GM18867 (cell line): Measurements from ENCODE around the gene LCN12.

Experiments used
- ATAC-seq: cut with Tn5 transposase; IDR thresholded peaks from one replicate; pipeline ENCODE4 v1.9.1; 2021; ENCODE audit warnings: mild to moderate bottlenecking, moderate library complexity; ENCODE audit not compliant: unreplicated experiment

The LCN12 gene

DNA sequence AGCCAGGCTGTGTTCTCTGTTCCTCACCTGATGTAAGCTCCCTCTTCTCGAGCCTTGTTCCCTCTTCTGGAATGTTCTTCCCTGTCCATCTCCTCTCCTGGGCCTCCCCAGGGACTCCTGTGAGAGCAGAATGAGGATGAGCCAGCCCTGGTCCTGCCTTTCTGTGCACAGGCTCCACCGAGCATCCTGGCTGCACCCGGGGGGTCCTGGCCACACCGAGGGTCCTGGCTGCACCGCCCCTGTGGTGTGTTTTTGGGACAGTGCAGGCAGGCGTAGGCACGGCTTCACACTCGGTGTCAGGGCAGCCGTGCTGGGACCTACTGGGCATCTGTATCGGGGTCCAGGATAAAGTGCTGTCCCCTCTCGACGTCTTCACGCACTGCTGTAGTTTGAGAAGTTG lies 25.3 kb upstream of the LCN12 start:
- ATAC-seq = no peak

DNA sequence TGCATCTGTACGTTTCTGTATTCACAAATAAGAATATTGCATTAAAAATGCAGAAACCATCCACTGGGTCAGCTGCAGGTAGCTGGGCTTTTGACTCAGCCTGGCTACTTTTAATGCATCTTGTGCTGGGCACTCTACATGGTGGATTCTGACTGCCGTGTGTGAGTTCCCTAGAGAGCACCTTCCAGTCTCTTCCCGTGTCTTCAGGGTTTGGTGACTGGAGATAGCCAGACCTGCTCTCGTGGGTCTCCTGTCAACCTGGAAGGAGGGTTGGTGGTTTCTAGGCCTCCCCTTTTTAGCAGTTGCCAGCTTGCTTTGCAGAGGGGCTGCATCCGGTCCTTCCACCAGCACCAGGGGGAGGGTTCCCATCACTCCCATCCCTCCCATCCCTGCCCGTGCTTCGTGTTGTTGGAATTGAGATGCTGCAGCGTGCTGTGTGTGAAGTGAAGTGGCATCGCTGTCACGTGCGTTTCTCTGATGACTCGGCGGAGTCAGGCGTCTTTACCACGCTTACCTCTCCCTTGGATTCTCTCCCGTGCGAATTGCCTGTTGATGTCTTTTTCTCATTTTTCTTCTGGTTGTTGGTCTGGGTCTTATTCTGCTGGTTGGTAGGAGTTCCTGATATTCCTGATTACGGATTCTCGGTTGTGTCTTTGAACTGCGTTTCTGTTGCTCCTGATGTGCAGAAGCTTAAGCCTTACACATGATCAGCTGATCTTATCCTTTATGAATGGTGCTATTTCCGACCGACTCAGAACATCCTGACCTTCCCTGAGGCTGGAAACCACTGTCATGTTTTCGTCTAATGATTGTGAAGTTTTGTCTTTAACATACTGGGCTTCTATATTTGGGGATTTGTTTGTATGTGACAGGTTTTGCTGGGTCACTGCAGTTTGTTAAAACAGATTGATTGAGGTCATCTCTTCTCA lies 24.5 kb upstream of the LCN12 start:
- ATAC-seq = no peak

DNA sequence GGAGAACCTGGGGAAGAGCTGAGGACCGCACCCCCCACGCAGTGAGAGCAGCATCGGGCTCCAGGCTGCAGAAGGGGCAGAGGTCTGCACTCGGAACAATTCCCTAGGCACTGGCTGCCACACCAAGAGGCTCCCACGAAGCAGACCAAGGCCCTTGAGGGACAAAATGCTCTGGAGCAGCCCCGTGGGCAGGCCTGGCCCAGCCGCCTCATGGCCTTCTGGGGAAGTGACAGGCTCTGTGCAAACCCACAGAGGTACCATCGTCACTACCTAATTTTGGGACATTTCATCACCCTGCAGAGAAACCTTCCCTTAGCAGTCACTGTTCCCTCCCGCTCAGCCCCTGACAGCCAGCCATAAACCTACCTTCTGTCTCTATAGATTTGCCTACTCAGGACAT lies 23.5 kb upstream of the LCN12 start:
- no peak for ATAC-seq

DNA sequence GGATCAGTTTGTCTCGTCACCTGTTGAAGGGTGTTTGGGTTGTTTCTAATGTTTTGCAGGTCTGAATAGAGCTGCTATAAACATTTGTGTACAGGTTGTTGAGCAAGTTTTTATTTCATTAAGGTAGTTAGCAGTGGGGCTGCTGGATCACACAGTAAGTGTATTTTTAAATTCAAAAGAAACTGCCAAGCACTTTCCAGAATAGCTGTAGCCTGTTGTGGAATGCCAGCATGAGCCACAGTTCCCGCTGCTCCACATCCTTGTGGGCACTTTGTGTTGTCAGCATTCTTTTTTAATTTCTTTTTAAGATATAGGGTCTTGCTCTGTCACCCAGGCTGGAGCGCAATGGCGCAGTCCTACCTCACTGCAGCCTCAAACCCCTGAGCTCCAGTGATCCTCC lies 22.1 kb upstream of the LCN12 start:
- no peak for ATAC-seq

DNA sequence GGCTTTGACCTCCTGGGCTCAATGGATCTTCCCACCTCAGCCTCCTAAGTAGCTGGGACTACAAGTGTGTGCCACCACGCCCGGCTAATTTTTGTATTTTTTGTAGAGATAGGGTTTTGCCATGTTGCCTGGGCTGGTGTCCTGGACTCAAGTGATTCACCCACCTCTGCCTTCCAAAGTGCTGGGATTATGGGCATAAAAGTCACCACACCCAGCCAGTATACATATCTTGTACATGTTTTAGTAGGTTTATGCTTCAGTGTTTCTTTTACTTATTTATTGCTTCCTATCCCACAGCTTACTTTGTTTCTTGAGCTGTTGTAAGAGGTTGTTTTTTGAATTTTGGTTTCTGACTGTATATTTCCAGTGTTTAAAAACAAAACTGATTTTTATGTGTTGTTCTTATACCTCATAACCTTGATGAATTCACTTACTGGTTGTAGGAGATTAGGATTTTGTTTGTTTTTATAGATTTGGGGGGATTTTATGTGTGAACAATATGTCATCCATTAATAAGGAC lies 20.4 kb upstream of the LCN12 start:
- ATAC-seq = no peak

DNA sequence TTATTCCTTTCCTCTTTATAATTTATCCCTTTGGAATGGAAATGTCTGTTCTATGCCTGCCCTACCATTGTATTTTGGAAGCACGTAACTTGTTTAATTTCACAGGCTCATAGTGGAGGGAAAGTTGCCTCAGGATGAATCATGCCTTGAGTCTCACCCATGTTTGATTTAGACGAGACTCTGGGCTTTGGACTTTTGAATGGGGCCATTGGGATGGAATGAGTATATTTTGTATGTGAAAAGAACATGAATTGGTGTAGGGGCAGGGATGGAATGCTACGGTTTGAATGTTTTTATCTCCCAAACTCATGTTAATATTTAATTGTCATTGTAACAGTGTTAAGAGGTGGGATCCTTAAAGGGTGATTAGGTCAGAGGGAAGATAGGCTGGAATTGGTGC lies 17.8 kb upstream of the LCN12 start:
- ATAC-seq = no peak

DNA sequence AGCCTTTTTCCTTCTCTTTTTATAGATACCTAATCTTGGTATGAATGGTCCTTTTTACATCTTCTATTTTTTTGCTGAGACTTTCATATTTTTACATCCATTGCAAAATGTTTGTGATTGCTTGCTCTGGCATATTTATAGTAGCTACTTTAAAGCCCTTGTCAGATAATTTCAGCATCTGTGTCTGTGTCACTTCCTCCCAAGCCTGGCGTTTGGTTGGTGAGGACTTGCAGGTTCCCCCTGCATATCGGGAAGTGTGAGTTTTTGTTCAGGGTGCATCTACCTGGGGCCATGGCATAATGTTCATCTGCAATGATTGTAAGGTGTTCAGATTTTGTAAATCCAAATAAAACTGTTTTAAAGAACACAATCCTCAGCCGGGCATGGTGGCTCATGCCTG lies 16.4 kb upstream of the LCN12 start:
- ATAC-seq = no peak

DNA sequence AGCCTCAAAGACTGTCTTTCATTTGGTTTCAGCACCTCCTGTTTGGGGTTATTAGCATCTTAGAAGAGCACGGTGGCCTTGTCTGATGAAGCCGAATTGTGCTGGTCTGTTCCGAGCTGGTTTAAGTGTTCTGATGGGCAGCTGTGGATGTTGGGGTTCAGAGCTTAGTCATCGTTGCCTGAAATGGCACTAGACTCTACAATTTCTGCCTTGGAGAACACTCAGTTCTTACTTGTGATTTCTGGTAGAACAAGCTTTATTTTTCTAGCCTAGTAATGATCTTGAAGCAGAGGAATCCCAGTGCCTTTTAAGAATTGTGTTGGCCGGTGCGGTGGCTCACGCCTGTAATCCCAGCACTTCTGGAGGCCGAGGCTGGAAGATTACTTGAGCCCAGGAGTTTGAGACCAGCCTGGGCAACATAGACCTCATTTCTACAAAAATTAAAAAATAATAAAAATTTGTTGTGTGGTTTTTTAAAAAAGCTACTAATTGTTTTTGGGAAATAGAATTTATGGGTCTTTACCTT lies 15.4 kb upstream of the LCN12 start:
- ATAC-seq = no peak

- no peak for ATAC-seq
Measured at GRCh38 chr9:136937186-136938001, 14.7 kb upstream of the LCN12 start.

DNA sequence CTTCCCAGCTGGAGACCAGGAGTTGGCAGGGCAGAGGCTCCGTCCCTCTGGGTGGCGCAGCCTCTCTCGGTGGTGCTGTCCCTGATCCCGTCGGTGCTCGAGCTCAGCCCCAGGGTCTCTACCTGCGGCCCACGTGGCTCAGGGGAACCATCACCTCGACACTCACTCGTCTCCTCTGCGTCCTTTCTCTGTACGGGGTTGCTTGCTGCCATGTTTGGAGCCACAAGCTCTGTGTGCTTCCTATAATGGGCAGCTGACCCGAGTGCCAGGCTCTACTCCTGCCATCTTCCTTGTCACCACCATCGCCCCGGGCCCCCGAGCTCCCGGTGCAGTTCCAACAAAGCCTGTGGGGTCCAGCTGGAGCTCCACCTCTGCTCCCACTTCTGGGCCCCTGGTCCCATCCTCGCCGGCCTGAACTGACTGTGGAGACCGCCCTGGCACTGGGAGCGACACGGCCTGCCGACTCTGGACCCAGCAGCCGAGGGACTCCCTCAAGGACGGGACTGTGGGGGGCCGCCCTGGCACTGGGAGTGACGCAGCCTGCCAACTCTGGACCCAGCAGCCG lies 12.6 kb upstream of the LCN12 start:
- no peak for ATAC-seq

GRCh38 chr9:136939996-136940525 lies 12.0 kb upstream of the LCN12 start:
- ATAC-seq = no peak

GRCh38 chr9:136940526-136941230 lies 11.4 kb upstream of the LCN12 start:
- ATAC-seq = no peak

DNA sequence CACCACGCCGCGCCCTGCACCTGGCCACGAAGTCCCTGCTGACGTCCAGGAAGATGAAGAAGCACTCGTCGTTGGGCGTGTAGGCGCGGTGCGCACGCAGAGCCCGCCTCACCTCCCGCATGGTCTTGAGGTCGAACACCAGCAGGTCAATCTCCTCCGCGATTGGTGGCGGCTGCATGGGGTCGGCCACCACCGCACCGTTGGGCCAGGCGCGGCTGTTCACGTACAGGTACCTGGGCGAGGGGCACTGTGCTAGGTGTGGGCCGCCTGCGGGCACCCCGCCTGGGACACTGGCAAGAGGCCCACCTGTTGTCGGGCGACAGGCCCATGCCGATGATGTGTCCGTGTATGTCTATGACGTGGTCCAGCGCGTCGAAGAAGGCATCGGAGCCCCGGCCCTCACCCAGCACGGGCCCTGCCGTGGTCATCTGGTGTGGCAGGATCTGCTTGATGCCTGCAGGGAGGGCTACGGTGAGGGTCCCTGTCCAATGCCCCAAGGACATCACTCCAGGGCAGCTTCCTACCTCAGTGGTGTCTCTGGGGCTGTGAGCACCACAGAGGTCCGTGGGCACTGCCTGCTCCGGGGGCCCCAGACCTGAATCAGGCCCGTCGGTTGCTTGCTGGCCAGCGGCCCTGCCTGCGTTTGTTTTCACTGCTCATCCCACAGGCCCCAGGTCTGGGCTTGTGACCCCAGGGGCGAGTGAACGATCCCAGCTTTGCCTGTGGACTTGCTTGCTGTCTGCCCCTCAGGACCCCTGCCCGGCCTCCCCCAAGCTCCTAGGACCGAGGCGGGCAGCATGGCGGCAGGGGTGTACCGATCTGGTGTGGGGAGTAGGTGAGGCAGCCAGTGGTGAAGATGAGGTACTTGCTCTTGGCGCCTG lies 10.6 kb upstream of the LCN12 start:
- ATAC-seq = no peak

DNA sequence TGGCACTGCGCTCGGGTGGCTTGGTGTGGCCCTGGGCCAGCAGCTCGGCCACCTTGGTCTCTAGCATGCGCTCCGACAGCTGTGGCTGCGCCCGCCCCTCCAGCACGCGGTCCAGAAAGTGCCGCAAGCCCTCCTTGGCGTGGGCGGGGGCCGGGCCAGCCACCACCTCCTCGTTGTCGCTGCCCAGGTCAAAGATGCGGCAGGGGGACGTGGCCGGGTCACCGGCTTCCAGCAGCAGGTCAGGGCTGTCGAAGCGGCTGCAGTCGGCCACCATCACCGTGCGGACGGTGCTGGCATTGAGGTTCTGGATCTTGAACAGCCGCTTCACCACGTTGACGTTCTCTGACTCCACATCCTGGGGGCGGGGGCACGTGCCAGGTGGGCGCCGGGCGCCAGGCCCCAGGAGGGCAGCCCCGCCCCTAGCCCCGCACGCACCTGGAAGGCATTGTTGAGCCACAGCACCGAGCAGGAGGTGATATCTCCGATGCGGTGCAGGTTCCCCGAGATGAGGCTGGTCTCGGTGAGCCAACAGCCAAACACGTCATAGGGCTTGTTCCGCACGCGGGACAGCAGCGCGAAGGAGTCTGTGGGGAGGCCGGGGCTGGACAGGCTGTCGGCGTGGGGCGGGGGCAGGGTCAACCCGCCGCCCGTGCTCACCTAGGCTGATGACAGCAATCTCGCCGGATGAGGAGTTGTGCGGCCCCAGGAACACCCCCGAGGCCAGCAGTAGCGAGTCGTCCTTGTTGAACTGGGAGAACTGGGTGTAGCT lies 9.8 kb upstream of the LCN12 start:
- ATAC-seq = no peak

- no peak for ATAC-seq
Measured at GRCh38 chr9:136942881-136943230, 9.2 kb upstream of the LCN12 start.

GRCh38 chr9:136943291-136944211 lies 8.5 kb upstream of the LCN12 start:
- ATAC-seq = peak; percentile 12

DNA sequence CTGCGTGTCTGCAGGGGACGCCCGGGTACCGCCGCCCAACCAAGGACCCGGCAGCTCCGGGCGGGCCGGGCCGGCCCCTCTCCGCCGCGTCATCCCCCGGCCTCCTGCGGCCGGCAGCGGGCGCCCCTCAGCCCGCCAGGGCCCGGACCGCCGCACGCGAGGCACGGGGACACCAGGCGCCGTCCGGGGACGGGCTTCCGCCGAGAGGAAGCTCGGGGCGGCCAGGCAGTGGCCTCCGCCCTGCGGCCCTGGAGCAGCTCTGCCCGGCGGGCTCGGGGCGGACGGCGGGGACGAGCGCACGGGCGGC lies 7.9 kb upstream of the LCN12 start:
- peak; percentile 31 for ATAC-seq
